T-helper 1 cell treated with Interleukin-12 subunit alpha and Interleukin-12 subunit beta and Interleukin-4 antibody, amounts not matched to agents 30 μg/mL and 1 μg/mL, for 36 hours (primary cell): ENCODE measurements around the gene STAT4.

ENCODE experiments used
- H3K27ac Mint-ChIP-seq: one replicate; pipeline ENCODE4 v1.8.0; 2021; ENCODE audit warnings: mild to moderate bottlenecking, mixed read lengths
- H3K27me3 Mint-ChIP-seq: one replicate; pipeline ENCODE4 v1.8.0; 2021; ENCODE audit warnings: low read depth, mixed read lengths
- H3K36me3 Mint-ChIP-seq: one replicate; pipeline ENCODE4 v1.8.0; 2021; ENCODE audit warnings: low read depth, mixed read lengths
- H3K4me1 Mint-ChIP-seq: one replicate; pipeline ENCODE4 v1.8.0; 2021; ENCODE audit warnings: low read depth, mixed read lengths
- H3K4me3 Mint-ChIP-seq: one replicate; pipeline ENCODE4 v1.8.0; 2021; ENCODE audit warnings: mild to moderate bottlenecking, moderate library complexity, mixed read lengths
- H3K9me3 Mint-ChIP-seq: one replicate; pipeline ENCODE4 v1.8.0; 2021; ENCODE audit warnings: mixed read lengths

Gene STAT4

GRCh38 chr2:191144217-191144616, 6.6 kb downstream of the STAT4 start:
- Mint-ChIP-seq H3K27me3 (no peaks in the 10 kb centered on the region), H3K9me3 (no peaks in the 10 kb centered on the region), H3K27ac (peak overlapping the region; percentile 0), H3K4me3 (peak overlapping the region; percentile 0), H3K36me3 (peaks cover 67% of the 10 kb centered on the region), H3K4me1 (peaks cover 53% of the 10 kb centered on the region)

GRCh38 chr2:191143791-191144190, 7.0 kb downstream of the STAT4 start:
- no peaks in the 10 kb centered on the region for H3K27me3 Mint-ChIP-seq
- H3K4me3 Mint-ChIP-seq: no peak overlapping the region
- no peaks in the 10 kb centered on the region for H3K9me3 Mint-ChIP-seq
- peaks cover 71% of the 10 kb centered on the region for H3K36me3 Mint-ChIP-seq
- peak overlapping the region; percentile 0 for H3K27ac Mint-ChIP-seq
- H3K4me1 Mint-ChIP-seq: peaks cover 53% of the 10 kb centered on the region

- Mint-ChIP-seq H3K4me1 (peaks cover 39% of the 10 kb centered on the region), H3K36me3 (peaks cover 49% of the 10 kb centered on the region), H3K27me3 (no peaks in the 10 kb centered on the region), H3K9me3 (no peaks in the 10 kb centered on the region), H3K4me3 (no peak overlapping the region), H3K27ac (peak overlapping the region; percentile 75)
Observed at GRCh38 chr2:191128911-191129304, 21.9 kb downstream of the STAT4 start.

GRCh38 chr2:191128172-191128910, 22.5 kb downstream of the STAT4 start:
- Mint-ChIP-seq H3K9me3 (no peaks in the 10 kb centered on the region), H3K27ac (peak overlapping the region; percentile 75), H3K4me3 (peak overlapping the region; percentile 14)

GRCh38 chr2:191127235-191127634, 23.6 kb downstream of the STAT4 start:
- peak overlapping the region; percentile 59 for H3K27ac Mint-ChIP-seq
- H3K36me3 Mint-ChIP-seq: peaks cover 49% of the 10 kb centered on the region
- H3K9me3 Mint-ChIP-seq: no peaks in the 10 kb centered on the region
- peak overlapping the region; percentile 1 for H3K4me3 Mint-ChIP-seq
- no peaks in the 10 kb centered on the region for H3K27me3 Mint-ChIP-seq
- H3K4me1 Mint-ChIP-seq: peaks cover 50% of the 10 kb centered on the region

More at GRCh38 chr2:191128172-191128910, 22.5 kb downstream of the STAT4 start:
- Mint-ChIP-seq H3K27me3 (no peaks in the 10 kb centered on the region), H3K4me1 (peaks cover 43% of the 10 kb centered on the region), H3K36me3 (peaks cover 50% of the 10 kb centered on the region)

- H3K4me3 Mint-ChIP-seq: peak overlapping the region; percentile 42
- H3K27me3 Mint-ChIP-seq: no peaks in the 10 kb centered on the region
- peaks cover 42% of the 10 kb centered on the region for H3K36me3 Mint-ChIP-seq
- peaks cover 50% of the 10 kb centered on the region for H3K4me1 Mint-ChIP-seq
- peak overlapping the region; percentile 59 for H3K27ac Mint-ChIP-seq
- H3K9me3 Mint-ChIP-seq: no peaks in the 10 kb centered on the region
Observed at GRCh38 chr2:191126386-191127085, 24.3 kb downstream of the STAT4 start.

- Mint-ChIP-seq H3K36me3 (peaks cover 42% of the 10 kb centered on the region), H3K27ac (no peak overlapping the region), H3K4me1 (peaks cover 47% of the 10 kb centered on the region), H3K9me3 (no peaks in the 10 kb centered on the region), H3K4me3 (no peak overlapping the region), H3K27me3 (no peaks in the 10 kb centered on the region)
Observed at GRCh38 chr2:191125646-191126045, 25.1 kb downstream of the STAT4 start.

- H3K36me3 Mint-ChIP-seq: peaks cover 48% of the 10 kb centered on the region
- H3K4me1 Mint-ChIP-seq: peaks cover 38% of the 10 kb centered on the region
- H3K9me3 Mint-ChIP-seq: no peaks in the 10 kb centered on the region
- no peaks in the 10 kb centered on the region for H3K27me3 Mint-ChIP-seq
- no peak overlapping the region for H3K27ac Mint-ChIP-seq
- H3K4me3 Mint-ChIP-seq: no peak overlapping the region
Observed at GRCh38 chr2:191122638-191123294, 28.0 kb downstream of the STAT4 start.

- Mint-ChIP-seq H3K4me1 (peaks cover 40% of the 10 kb centered on the region), H3K27ac (no peak overlapping the region), H3K36me3 (peaks cover 53% of the 10 kb centered on the region), H3K27me3 (no peaks in the 10 kb centered on the region), H3K4me3 (no peak overlapping the region), H3K9me3 (no peaks in the 10 kb centered on the region)
Observed at GRCh38 chr2:191117341-191117740, 33.5 kb downstream of the STAT4 start.

GRCh38 chr2:191115804-191116203, 35.0 kb downstream of the STAT4 start:
- Mint-ChIP-seq H3K27ac (peak overlapping the region; percentile 91), H3K4me3 (peak overlapping the region; percentile 35), H3K4me1 (peaks cover 38% of the 10 kb centered on the region), H3K27me3 (no peaks in the 10 kb centered on the region), H3K36me3 (peaks cover 49% of the 10 kb centered on the region), H3K9me3 (no peaks in the 10 kb centered on the region)

- H3K9me3 Mint-ChIP-seq: no peaks in the 10 kb centered on the region
- no peaks in the 10 kb centered on the region for H3K27me3 Mint-ChIP-seq
- peak overlapping the region; percentile 91 for H3K27ac Mint-ChIP-seq
- peak overlapping the region; percentile 35 for H3K4me3 Mint-ChIP-seq
- H3K36me3 Mint-ChIP-seq: peaks cover 49% of the 10 kb centered on the region
- H3K4me1 Mint-ChIP-seq: peaks cover 39% of the 10 kb centered on the region
Observed at GRCh38 chr2:191115391-191115790, 35.4 kb downstream of the STAT4 start.

- peaks cover 42% of the 10 kb centered on the region for H3K4me1 Mint-ChIP-seq
- no peaks in the 10 kb centered on the region for H3K27me3 Mint-ChIP-seq
- peak overlapping the region; percentile 91 for H3K27ac Mint-ChIP-seq
- no peaks in the 10 kb centered on the region for H3K9me3 Mint-ChIP-seq
- H3K4me3 Mint-ChIP-seq: peak overlapping the region; percentile 54
- peaks cover 42% of the 10 kb centered on the region for H3K36me3 Mint-ChIP-seq
Observed at GRCh38 chr2:191114403-191114886, 36.3 kb downstream of the STAT4 start.

- Mint-ChIP-seq H3K36me3 (peaks cover 41% of the 10 kb centered on the region), H3K9me3 (no peaks in the 10 kb centered on the region), H3K4me3 (no peak overlapping the region), H3K27me3 (no peaks in the 10 kb centered on the region), H3K4me1 (peaks cover 48% of the 10 kb centered on the region), H3K27ac (peak overlapping the region; percentile 68)
Observed at GRCh38 chr2:191113761-191114160, 37.0 kb downstream of the STAT4 start.

GRCh38 chr2:191112448-191112901, 38.3 kb downstream of the STAT4 start:
- H3K27ac Mint-ChIP-seq: no peak overlapping the region

More at GRCh38 chr2:191112448-191112901, 38.3 kb downstream of the STAT4 start:
- Mint-ChIP-seq H3K4me1 (peaks cover 51% of the 10 kb centered on the region), H3K27me3 (no peaks in the 10 kb centered on the region), H3K4me3 (no peak overlapping the region), H3K9me3 (no peaks in the 10 kb centered on the region), H3K36me3 (peaks cover 40% of the 10 kb centered on the region)
